Keratinocyte (primary cell): ENCODE results near the gene FAM221A.

Experiments
- CTCF ChIP-seq, 3 experiments: IDR thresholded peaks in 1 of 3; conservative IDR thresholded peaks in 1 of 3; optimal IDR thresholded peaks in 1 of 3; 2 replicates in 2 of 3; 3 replicates in 1 of 3; pipeline versions ENCODE3 to v1.5.1; 2011; ENCODE audit warnings: low read length in 3 of 3, mild to moderate bottlenecking in 3 of 3, moderate library complexity in 2 of 3, control low read depth in 1 of 3, inconsistent platforms in 1 of 3; ENCODE audit not compliant: insufficient read depth in 2 of 3; ENCODE audit errors: extremely low read depth in 1 of 3
- EZH2 ChIP-seq: IDR thresholded peaks from one replicate; pipeline ENCODE4 v1.6.1; 2012; ENCODE audit warnings: inconsistent platforms, mild to moderate bottlenecking, low read length, moderate library complexity

GRCh38 chr7:23746629-23747028, 66.6 kb downstream of the FAM221A start:
- no peak for TF ChIP-seq CTCF (optimal IDR thresholded peaks at IDR 0.05 in 1 of 3, IDR thresholded peaks at IDR 0.05 in 1 of 3, conservative IDR thresholded peaks at IDR 0.05 in 1 of 3; ENCODE audit: extremely low read depth in 1 of 3, insufficient read depth in 2 of 3, low read length in 3 of 3)
- TF ChIP-seq EZH2: no peak
